Measurements from ENCODE around the gene OR52H1. TPM values are rescaled to one million over a fixed set of nuclear protein-coding genes. Genes with fewer than 3 reads are reported as not detected.

The OR52H1 gene
- total RNA-seq, 1 experiment from 2014 or later: not detected

DNA sequence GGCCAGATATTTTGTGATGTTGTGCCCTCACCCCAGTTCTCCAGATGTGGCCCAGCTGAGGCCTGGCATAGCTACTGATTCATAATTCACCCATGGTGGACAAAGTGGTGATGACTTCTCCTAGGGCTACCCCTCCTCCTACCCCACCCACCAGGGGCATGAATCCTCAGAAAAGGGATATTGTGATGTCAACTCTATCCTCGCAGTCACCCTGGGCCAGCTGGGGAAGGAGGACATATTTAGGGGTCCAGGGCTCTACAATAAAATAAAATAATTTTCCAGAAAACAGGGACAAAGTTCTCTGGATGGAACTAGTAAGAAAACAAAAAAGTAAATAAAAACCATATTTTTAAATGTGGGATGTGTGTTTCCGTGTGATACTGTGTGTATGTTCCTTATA lies 31.7 kb downstream of the OR52H1 start, which contains the start of gene UBQLNL:
Gene UBQLNL, minus strand, starts transcription at position 101 of the 400 bp plus-strand sequence. CDS start 258 bp downstream, outside the sequence.
- no peaks in the 10 kb centered on the region for H3K27me3 ChIP-seq (replicated peaks; ENCODE audit: insufficient read depth, low read depth, low read length, poor library complexity)
- CTCF ChIA-PET: no interaction called here
- H3K36me3 ChIP-seq (ENCODE audit: insufficient read depth, low read length, poor library complexity, severe bottlenecking): no peaks in the 10 kb centered on the region
- POLR2A ChIA-PET (ENCODE audit: low non-redundant PET): no interaction called here
- no peak for DNase-seq (ENCODE audit: low spot score)
- intact Hi-C loops (cut with micrococcal nuclease; ENCODE audit: unreplicated experiment): no loop called here
- H3K4me1 ChIP-seq (ENCODE audit: insufficient read depth, low read length, poor library complexity, severe bottlenecking): no peaks in the 10 kb centered on the region
- no peak within 1 kb of the TSS for H3K27ac ChIP-seq (ENCODE audit: low read depth, low read length, poor library complexity, severe bottlenecking)
- no TSS peak for BruUV-seq (replicated peaks)
- H3K4me3 ChIP-seq (ENCODE audit: low read depth, low read length, poor library complexity, severe bottlenecking): no peak within 1 kb of the TSS
- no peaks in the 10 kb centered on the region for H3K9me3 ChIP-seq (ENCODE audit: low read depth, low read length, poor library complexity, severe bottlenecking)
- TF ChIP-seq, protein P1, sequence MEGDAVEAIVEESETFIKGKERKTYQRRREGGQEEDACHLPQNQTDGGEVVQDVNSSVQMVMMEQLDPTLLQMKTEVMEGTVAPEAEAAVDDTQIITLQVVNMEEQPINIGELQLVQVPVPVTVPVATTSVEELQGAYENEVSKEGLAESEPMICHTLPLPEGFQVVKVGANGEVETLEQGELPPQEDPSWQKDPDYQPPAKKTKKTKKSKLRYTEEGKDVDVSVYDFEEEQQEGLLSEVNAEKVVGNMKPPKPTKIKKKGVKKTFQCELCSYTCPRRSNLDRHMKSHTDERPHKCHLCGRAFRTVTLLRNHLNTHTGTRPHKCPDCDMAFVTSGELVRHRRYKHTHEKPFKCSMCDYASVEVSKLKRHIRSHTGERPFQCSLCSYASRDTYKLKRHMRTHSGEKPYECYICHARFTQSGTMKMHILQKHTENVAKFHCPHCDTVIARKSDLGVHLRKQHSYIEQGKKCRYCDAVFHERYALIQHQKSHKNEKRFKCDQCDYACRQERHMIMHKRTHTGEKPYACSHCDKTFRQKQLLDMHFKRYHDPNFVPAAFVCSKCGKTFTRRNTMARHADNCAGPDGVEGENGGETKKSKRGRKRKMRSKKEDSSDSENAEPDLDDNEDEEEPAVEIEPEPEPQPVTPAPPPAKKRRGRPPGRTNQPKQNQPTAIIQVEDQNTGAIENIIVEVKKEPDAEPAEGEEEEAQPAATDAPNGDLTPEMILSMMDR (conservative IDR thresholded peaks at IDR 0.05; ENCODE audit: low read depth, low read length): no peak
- TF ChIP-seq EZH2 (IDR thresholded peaks at IDR 0.05; ENCODE audit: borderline replicate concordance, low read depth, low read length, poor library complexity, severe bottlenecking): no peak

DNA sequence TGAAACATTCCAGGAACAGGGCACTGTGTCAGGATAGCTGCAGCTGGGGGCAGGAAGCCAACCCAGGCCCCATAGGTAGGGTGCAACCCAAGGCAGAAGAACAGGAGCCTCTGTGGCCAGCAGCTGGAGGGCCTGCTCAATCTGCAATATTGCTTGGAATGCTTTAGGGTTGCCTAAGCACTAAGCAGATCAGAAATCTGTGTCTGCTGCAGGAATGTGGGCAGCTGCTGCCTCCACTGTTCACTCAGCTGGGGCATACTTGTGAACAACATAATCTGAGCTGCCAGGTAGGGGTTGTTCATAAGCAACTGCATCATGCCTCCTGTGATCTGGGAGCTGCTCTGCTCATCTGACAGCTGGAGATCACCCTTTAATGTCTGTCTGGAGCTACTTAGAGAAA lies 33.5 kb downstream of the OR52H1 start:
- CTCF ChIA-PET: no interaction called here
- no peak for DNase-seq (ENCODE audit: low spot score)
- Histone ChIP-seq H3K27me3 (replicated peaks; ENCODE audit: insufficient read depth, low read depth, low read length, poor library complexity) (no peaks in the 10 kb centered on the region), H3K4me1 (ENCODE audit: insufficient read depth, low read length, poor library complexity, severe bottlenecking) (no peaks in the 10 kb centered on the region), H3K27ac (ENCODE audit: low read depth, low read length, poor library complexity, severe bottlenecking) (no peak overlapping the region), H3K36me3 (ENCODE audit: insufficient read depth, low read length, poor library complexity, severe bottlenecking) (no peaks in the 10 kb centered on the region), H3K4me3 (ENCODE audit: low read depth, low read length, poor library complexity, severe bottlenecking) (no peak overlapping the region), H3K9me3 (ENCODE audit: low read depth, low read length, poor library complexity, severe bottlenecking) (no peaks in the 10 kb centered on the region)
- TF ChIP-seq, protein P1 (conservative IDR thresholded peaks at IDR 0.05; ENCODE audit: low read depth, low read length): no peak
- no peak for TF ChIP-seq EZH2 (IDR thresholded peaks at IDR 0.05; ENCODE audit: borderline replicate concordance, low read depth, low read length, poor library complexity, severe bottlenecking)
- no TSS peak for BruUV-seq (replicated peaks)
- POLR2A ChIA-PET (ENCODE audit: low non-redundant PET): no interaction called here
- intact Hi-C loops (cut with micrococcal nuclease; ENCODE audit: unreplicated experiment): no loop called here

DNA sequence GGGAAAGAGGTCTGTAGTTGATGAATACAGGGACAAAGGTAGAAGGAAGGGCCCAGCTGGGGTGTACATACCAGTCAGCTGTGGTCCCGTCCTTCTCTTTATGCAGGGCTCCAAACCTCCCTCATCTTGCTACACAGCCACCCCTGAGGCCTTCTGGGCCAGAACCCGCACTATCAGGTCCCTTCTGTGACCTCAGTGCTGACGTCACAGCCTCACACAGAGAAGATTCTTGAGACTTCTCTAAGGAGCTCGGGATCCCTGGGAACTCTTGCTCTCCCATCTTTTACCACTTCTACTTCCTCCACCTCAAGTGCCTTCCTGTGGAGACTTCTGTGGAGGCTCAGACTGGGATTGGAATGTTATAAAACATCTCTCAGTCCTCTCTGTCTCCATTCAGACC lies 38.5 kb downstream of the OR52H1 start, which contains the start of gene UBQLN3:
Gene UBQLN3, minus strand, starts transcription at position 155 of the 400 bp plus-strand sequence. CDS start 399 bp downstream, outside the sequence.
- Histone ChIP-seq H3K4me1 (ENCODE audit: insufficient read depth, low read length, poor library complexity, severe bottlenecking) (no peaks in the 10 kb centered on the region), H3K9me3 (ENCODE audit: low read depth, low read length, poor library complexity, severe bottlenecking) (no peaks in the 10 kb centered on the region), H3K4me3 (ENCODE audit: low read depth, low read length, poor library complexity, severe bottlenecking) (no peak within 1 kb of the TSS), H3K27ac (ENCODE audit: low read depth, low read length, poor library complexity, severe bottlenecking) (no peak within 1 kb of the TSS), H3K36me3 (ENCODE audit: insufficient read depth, low read length, poor library complexity, severe bottlenecking) (no peaks in the 10 kb centered on the region), H3K27me3 (replicated peaks; ENCODE audit: insufficient read depth, low read depth, low read length, poor library complexity) (no peaks in the 10 kb centered on the region)
- TF ChIP-seq, protein P1 (conservative IDR thresholded peaks at IDR 0.05; ENCODE audit: low read depth, low read length): no peak
- intact Hi-C loops (cut with micrococcal nuclease; ENCODE audit: unreplicated experiment): no loop called here
- POLR2A ChIA-PET (ENCODE audit: low non-redundant PET): no interaction called here
- no peak for DNase-seq (ENCODE audit: low spot score)
- CTCF ChIA-PET: interaction anchor here (0.6 kb wide), 1 partner anchor 26 kb away, joined by 3 read pairs; no protein-coding TSS in a partner anchor
- no TSS peak for BruUV-seq (replicated peaks)
